Endothelial cell of umbilical vein (primary cell): ENCODE results near the gene KPNB1. TPM values are rescaled to one million over a fixed set of nuclear protein-coding genes. Genes with fewer than 3 reads are reported as not detected.

Experiments
- BruUV-seq: library from RNA; stranded (reverse); fragments of 400-500 nt; replicated peaks from 2 replicates; lab custom pipeline; 2021; lab: Mats Ljungman, UMichigan
- CTCF ChIA-PET: fragments of 300-600, 350-600 bp; sonication (Branson Sonifier 250); formaldehyde crosslinking; loops from one replicate; lab custom pipeline; 2021; ENCODE audit warnings: antibody characterized with exemption, inconsistent platforms; lab: Charles Lee
- POLR2A ChIA-PET: fragments of 300-600, 350-600 bp; sonication (Branson Sonifier 250); formaldehyde crosslinking; loops from one replicate; lab custom pipeline; 2021; ENCODE audit warnings: antibody characterized with exemption, inconsistent platforms; lab: Charles Lee
- DNase-seq: peaks from one replicate; pipeline ENCODE4 v3.0.0-alpha.2; 2011; ENCODE audit warnings: low read depth, low spot score
- FAIRE-seq: peaks from 2 replicates; lab custom pipeline; 2011; peaks lifted over from hg19 to GRCh38; lab: Jason Lieb, UNC
- H2AFZ ChIP-seq: 2 replicates; pipeline ENCODE4 v1.6.0; 2012; ENCODE audit warnings: low read depth, low read length, control low read depth, inconsistent platforms
- H3K27ac ChIP-seq: 2 replicates; pipeline ENCODE4 v1.5.1; 2011; ENCODE audit warnings: low read depth, mild to moderate bottlenecking, control low read depth, low read length, moderate library complexity; ENCODE audit not compliant: insufficient read depth
- H3K27me3 ChIP-seq, 2 experiments: 2 replicates each; pipeline versions ENCODE4 v1.6.0 to v1.6.1; 2011; ENCODE audit warnings: low read length in 2 of 2, mixed read lengths in 1 of 2; ENCODE audit not compliant: control insufficient read depth in 2 of 2, insufficient read depth in 2 of 2
- H3K36me3 ChIP-seq, 2 experiments: 2 replicates in 1 of 2; 3 replicates in 1 of 2; pipeline ENCODE4 v1.5.1; 2011; ENCODE audit warnings: low read length in 2 of 2, mild to moderate bottlenecking in 1 of 2, moderate library complexity in 1 of 2; ENCODE audit not compliant: control insufficient read depth in 2 of 2, insufficient read depth in 2 of 2; ENCODE audit errors: extremely low read depth in 1 of 2
- H3K4me1 ChIP-seq: 3 replicates; pipeline ENCODE4 v1.5.1; 2011; ENCODE audit warnings: mild to moderate bottlenecking, low read length; ENCODE audit not compliant: control insufficient read depth, insufficient read depth; ENCODE audit errors: extremely low read depth
- H3K4me2 ChIP-seq: 2 replicates; pipeline ENCODE4 v1.6.1; 2011; ENCODE audit warnings: low read length, control low read depth, mixed read lengths; ENCODE audit not compliant: insufficient read depth
- H3K4me3 ChIP-seq, 3 experiments: fragments of 200-600 bp in 1 of 3; sonication (generic), shearing (Covaris generic) in 1 of 3; replicated peaks in 1 of 3; 2 replicates each; pipeline ENCODE4 v1.5.1; 2011 to 2016; ENCODE audit warnings: control low read depth in 3 of 3, low read length in 3 of 3, mild to moderate bottlenecking in 2 of 3, inconsistent platforms in 1 of 3, low read depth in 1 of 3, moderate library complexity in 1 of 3; ENCODE audit not compliant: insufficient read depth in 1 of 3
- H3K79me2 ChIP-seq: 2 replicates; pipeline ENCODE4 v1.6.0; 2012; ENCODE audit warnings: low read length, inconsistent platforms; ENCODE audit not compliant: control insufficient read depth, insufficient read depth
- H3K9ac ChIP-seq: replicated peaks from 2 replicates; pipeline ENCODE3; 2011; ENCODE audit warnings: low read length, control low read depth; ENCODE audit not compliant: insufficient read depth; ENCODE audit errors: extremely low read depth
- H3K9me1 ChIP-seq: replicated peaks from 3 replicates; pipeline ENCODE4 v1.6.0; 2011; ENCODE audit warnings: mild to moderate bottlenecking, low read length; ENCODE audit not compliant: control insufficient read depth, insufficient read depth; ENCODE audit errors: extremely low read depth
- H3K9me3 ChIP-seq: replicated peaks from 2 replicates; pipeline ENCODE4 v1.5.1; 2012; ENCODE audit warnings: low read length, inconsistent platforms; ENCODE audit not compliant: control insufficient read depth, insufficient read depth
- H4K20me1 ChIP-seq: replicated peaks from 2 replicates; pipeline ENCODE3; 2011; ENCODE audit warnings: mild to moderate bottlenecking, low read length; ENCODE audit not compliant: control insufficient read depth, insufficient read depth; ENCODE audit errors: extremely low read depth
- FOS ChIP-seq: IDR thresholded peaks from 2 replicates; pipeline ENCODE4 v1.6.1; 2011; ENCODE audit warnings: mild to moderate bottlenecking, low read length, moderate library complexity, borderline replicate concordance; ENCODE audit not compliant: insufficient read depth
- JUN ChIP-seq: IDR thresholded peaks from 2 replicates; pipeline ENCODE4 v1.6.1; 2011; ENCODE audit warnings: borderline replicate concordance, low read depth; ENCODE audit not compliant: insufficient read length, insufficient read depth
- POLR2A ChIP-seq: IDR thresholded peaks from 2 replicates; pipeline ENCODE4 v1.6.1; 2012; ENCODE audit warnings: low read depth, mild to moderate bottlenecking, control low read depth, low read length
- dilution Hi-C: fragments of 300-500 bp; cut with MboI; formaldehyde crosslinking; loops from one replicate; pipeline ENCODE4 v1.15.0; 2019; ENCODE audit warnings: low sequenced_read_pairs; ENCODE audit not compliant: extremely low pct_ligation_motif_present
- intact Hi-C: fragments of 100-400 bp; cut with micrococcal nuclease; formaldehyde crosslinking; loops from one replicate; pipeline ENCODE4 v1.10.0; 2022
- polyA plus RNA-seq, 4 experiments: library from polyadenylated mRNA; depleted of rRNA in 3 of 4; stranded (reverse) in 3 of 4; unstranded in 1 of 4; fragments of >200 nt; gene quantifications; 2 replicates each; pipeline versions ENCODE4 v1.2.1 to v1.2.3, GENCODE V29; 2011 to 2012; ENCODE audit warnings: missing spikeins in 1 of 4
- total RNA-seq: library from RNA; stranded (reverse); gene quantifications from 2 replicates; pipeline ENCODE4 v1.2.3, GENCODE V29; 2021
- TF ChIP-seq, protein P1 (sequence below): IDR thresholded peaks from 2 replicates; pipeline ENCODE4 v1.6.1; 2011; ENCODE audit not compliant: insufficient read depth, insufficient read length
- TF ChIP-seq, protein P2 (sequence below), 2 donors: IDR thresholded peaks; 1 replicate in 1 of 2; 2 replicates in 1 of 2; pipeline ENCODE4 v1.5.1; 2011; ENCODE audit warnings: low read length in 2 of 2, mild to moderate bottlenecking in 2 of 2, moderate library complexity in 2 of 2, control low read depth in 1 of 2, inconsistent platforms in 1 of 2, low read depth in 1 of 2; ENCODE audit not compliant: insufficient read depth in 1 of 2; ENCODE audit errors: extremely low read depth in 1 of 2

The KPNB1 gene
- total and polyA plus RNA-seq, 2 donors (not counting 3 experiments of a cell fraction or from before 2014, with no cell fraction given) = 119 to 495 TPM

DNA sequence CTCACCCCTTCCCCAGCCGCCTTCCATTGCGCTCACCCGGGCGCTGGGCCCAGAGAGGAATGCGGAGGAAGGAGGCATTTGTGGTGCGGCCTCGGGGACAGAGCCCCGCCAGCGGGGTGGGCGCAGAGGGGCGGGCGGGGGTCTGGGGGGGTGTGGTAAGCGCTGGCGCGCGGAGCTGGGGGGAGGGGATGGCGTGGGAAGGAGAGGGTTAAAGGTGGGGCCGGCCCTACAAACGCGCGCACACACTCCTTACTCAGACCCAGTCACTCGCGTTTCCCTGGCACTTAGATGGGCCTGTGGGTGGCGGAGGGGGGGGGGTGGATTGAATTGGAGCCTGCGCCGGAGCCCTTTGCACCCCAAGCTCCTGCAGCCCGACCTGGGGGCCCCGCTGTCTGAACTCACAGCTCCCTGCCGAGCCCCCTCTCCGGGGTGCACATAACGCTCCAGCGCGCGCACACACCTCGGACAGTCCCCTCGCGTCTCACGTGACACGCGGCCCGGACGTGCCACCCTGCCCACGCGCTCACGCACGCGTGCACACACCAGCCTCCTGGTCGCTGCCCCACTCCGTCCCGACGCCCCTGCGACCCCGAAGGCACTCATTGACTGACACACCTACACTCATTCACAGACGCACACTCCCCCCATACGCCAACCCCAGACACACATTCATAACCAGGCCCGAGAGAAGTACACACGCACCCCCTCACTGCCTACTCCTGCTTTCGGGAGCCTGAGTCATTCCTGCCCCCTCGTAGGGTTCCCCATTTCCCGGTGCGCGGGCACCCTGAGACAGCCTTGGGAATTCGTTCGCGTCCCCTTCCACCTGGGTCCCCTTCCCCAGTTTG, 45.1 kb downstream of the KPNB1 start:
- BruUV-seq = no TSS peak
- Histone ChIP-seq H3K4me1 (peaks cover 32% of the 10 kb centered on the region), H2AFZ (peak overlapping the region; percentile 13), H3K79me2 (no peaks in the 10 kb centered on the region), H3K27me3 (no peaks in the 10 kb centered on the region), H3K9me1 (no peaks in the 10 kb centered on the region), H3K9ac (peak overlapping the region; percentile 62), H4K20me1 (no peaks in the 10 kb centered on the region), H3K9me3 (no peaks in the 10 kb centered on the region), H3K4me2 (peak overlapping the region; percentile 73), H3K27ac (peak overlapping the region; percentile 56), H3K4me3 (peak overlapping the region; percentile 53 to 81 (median 58)), H3K36me3 (peaks cover 0 to 11% of the 10 kb centered on the region in 2 experiments)
- peak; percentile 55 for DNase-seq
- TF ChIP-seq FOS (peak; percentile 57), JUN (no peak), POLR2A (peak; percentile 33)
- TF ChIP-seq, protein P1, sequence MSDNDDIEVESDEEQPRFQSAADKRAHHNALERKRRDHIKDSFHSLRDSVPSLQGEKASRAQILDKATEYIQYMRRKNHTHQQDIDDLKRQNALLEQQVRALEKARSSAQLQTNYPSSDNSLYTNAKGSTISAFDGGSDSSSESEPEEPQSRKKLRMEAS = peak; percentile 74
- TF ChIP-seq, protein P2, sequence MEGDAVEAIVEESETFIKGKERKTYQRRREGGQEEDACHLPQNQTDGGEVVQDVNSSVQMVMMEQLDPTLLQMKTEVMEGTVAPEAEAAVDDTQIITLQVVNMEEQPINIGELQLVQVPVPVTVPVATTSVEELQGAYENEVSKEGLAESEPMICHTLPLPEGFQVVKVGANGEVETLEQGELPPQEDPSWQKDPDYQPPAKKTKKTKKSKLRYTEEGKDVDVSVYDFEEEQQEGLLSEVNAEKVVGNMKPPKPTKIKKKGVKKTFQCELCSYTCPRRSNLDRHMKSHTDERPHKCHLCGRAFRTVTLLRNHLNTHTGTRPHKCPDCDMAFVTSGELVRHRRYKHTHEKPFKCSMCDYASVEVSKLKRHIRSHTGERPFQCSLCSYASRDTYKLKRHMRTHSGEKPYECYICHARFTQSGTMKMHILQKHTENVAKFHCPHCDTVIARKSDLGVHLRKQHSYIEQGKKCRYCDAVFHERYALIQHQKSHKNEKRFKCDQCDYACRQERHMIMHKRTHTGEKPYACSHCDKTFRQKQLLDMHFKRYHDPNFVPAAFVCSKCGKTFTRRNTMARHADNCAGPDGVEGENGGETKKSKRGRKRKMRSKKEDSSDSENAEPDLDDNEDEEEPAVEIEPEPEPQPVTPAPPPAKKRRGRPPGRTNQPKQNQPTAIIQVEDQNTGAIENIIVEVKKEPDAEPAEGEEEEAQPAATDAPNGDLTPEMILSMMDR (IDR thresholded peaks at IDR 0.05; ENCODE audit: extremely low read depth in 1 of 2, insufficient read depth in 1 of 2, low read depth in 1 of 2, low read length in 2 of 2) = no peak
- FAIRE-seq = peak; percentile 67
- ChIA-PET CTCF (interaction anchor here (1.5 to 2.2 kb wide), 2 partner anchors 31 to 95 kb away, joined by 3 to 7 read pairs; no protein-coding TSS in a partner anchor), POLR2A (no interaction called here)
- dilution Hi-C loops = no loop called here
- intact Hi-C loops = no loop called here
